Kidney (tissue), 14 donors: ENCODE results near the gene KIF26B. TPM values are rescaled to one million over a fixed set of nuclear protein-coding genes. Genes with fewer than 3 reads are reported as not detected.

Experiments
- DNase-seq, 5 donors: peaks; one replicate each; pipeline ENCODE4 v3.0.0-alpha.2; 2013 to 2020
- FAIRE-seq: peaks from 2 replicates; lab custom pipeline; 2012; peaks lifted over from hg19 to GRCh38; lab: Jason Lieb, UNC
- H3K27ac ChIP-seq, 2 donors: one replicate each; pipeline ENCODE4 v1.7.0; 2013; ENCODE audit warnings: low read depth in 2 of 2, low read length in 2 of 2, inconsistent platforms in 1 of 2
- H3K27me3 ChIP-seq: one replicate; pipeline ENCODE4 v1.7.1; 2013; ENCODE audit warnings: low read length, inconsistent platforms; ENCODE audit not compliant: control insufficient read depth, insufficient read depth
- H3K36me3 ChIP-seq, 3 donors: one replicate each; pipeline versions ENCODE4 v1.7.0 to v1.7.1; 2013; ENCODE audit warnings: low read length in 3 of 3, control low read depth in 1 of 3, inconsistent platforms in 1 of 3; ENCODE audit not compliant: insufficient read depth in 3 of 3, control insufficient read depth in 2 of 3
- H3K4me1 ChIP-seq, 3 donors: one replicate each; pipeline versions ENCODE4 v1.7.0 to v1.7.1; 2013; ENCODE audit warnings: low read length in 3 of 3, inconsistent platforms in 1 of 3, low read depth in 1 of 3; ENCODE audit not compliant: control insufficient read depth in 2 of 3, insufficient read depth in 2 of 3
- H3K4me3 ChIP-seq, 3 donors: one replicate each; pipeline versions ENCODE4 v1.7.0 to v1.8.1; 2013; ENCODE audit warnings: low read length in 3 of 3, control low read depth in 1 of 3, inconsistent platforms in 1 of 3
- H3K9ac ChIP-seq, 3 donors: one replicate each; pipeline versions ENCODE4 v1.7.0 to v1.7.1; 2013; ENCODE audit warnings: low read length in 3 of 3, control low read depth in 1 of 3, inconsistent platforms in 1 of 3
- H3K9me3 ChIP-seq, 3 donors: one replicate each; pipeline versions ENCODE4 v1.7.0 to v1.7.1; 2013; ENCODE audit warnings: low read length in 3 of 3, control low read depth in 1 of 3, inconsistent platforms in 1 of 3; ENCODE audit not compliant: control insufficient read depth in 2 of 3, insufficient read depth in 1 of 3
- intact Hi-C: fragments of 100-400 bp; cut with DNase I; formaldehyde crosslinking; loops from one replicate; pipeline ENCODE4 v1.11.1; 2022
- polyA plus RNA-seq: library from polyadenylated mRNA; stranded (reverse); fragments of 350-450 nt; fragmentation: Illumina TruSeq; extraction: RNeasy Lipid Tissue Mini Kit (QIAGEN cat#74804); gene quantifications from one replicate; pipeline ENCODE4 v1.2.3, GENCODE V29; 2014; ENCODE audit warnings: low read depth, low replicate concordance; ENCODE audit not compliant: insufficient read depth
- total RNA-seq: library from RNA; stranded (reverse); fragmentation: NEBNext Ultra II Directional; extraction: Animal tissue kit (Norgen Biotek cat#: 25700); gene quantifications from one replicate; pipeline ENCODE4 v1.2.1, GENCODE V29; 2021
- TF ChIP-seq, protein P1 (sequence below): IDR thresholded peaks from 3 replicates; pipeline ENCODE4 v1.5.1; 2012; ENCODE audit warnings: mild to moderate bottlenecking, moderate library complexity, borderline replicate concordance; ENCODE audit not compliant: insufficient read depth; ENCODE audit errors: extremely low read depth
- donor health status: control.
- donor health status: control.
- donor health status: control.
- donor health status: control.
- donor health status: control.
- donor health status: DM: yes; HTN: yes; CAD: no.
- donor health status: Normal renal cell carcinoma (clear cell type).

Gene KIF26B
- total and polyA plus RNA-seq, 2 donors from 2014 or later: 0.52 to 10.7 TPM

DNA sequence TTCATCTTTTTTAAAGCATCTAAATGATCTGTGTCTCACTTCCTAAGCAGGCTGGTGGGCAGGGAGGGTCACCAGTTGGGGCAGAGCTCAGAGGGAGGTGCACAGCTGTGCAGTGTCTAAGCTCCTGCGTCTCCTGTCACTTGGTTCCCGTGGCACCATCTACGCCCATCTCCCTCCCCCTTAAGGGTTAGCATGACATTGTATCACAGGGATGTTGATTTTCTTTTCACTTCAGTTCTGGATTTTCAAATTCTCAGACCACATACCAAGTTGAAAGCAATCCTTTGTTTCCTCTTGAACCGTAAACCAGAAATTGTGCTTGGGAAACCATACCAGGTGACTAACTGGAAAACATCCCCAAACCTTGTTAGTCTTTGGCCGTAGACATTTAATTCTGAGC, 187.0 kb downstream of the KIF26B start:
- Histone ChIP-seq H3K27ac (no peak overlapping the region), H3K27me3 (no peaks in the 10 kb centered on the region), H3K4me3 (no peak overlapping the region), H3K9me3 (no peaks in the 10 kb centered on the region), H3K9ac (no peak overlapping the region), H3K4me1 (no peaks in the 10 kb centered on the region), H3K36me3 (no peaks in the 10 kb centered on the region)
- TF ChIP-seq, protein P1, sequence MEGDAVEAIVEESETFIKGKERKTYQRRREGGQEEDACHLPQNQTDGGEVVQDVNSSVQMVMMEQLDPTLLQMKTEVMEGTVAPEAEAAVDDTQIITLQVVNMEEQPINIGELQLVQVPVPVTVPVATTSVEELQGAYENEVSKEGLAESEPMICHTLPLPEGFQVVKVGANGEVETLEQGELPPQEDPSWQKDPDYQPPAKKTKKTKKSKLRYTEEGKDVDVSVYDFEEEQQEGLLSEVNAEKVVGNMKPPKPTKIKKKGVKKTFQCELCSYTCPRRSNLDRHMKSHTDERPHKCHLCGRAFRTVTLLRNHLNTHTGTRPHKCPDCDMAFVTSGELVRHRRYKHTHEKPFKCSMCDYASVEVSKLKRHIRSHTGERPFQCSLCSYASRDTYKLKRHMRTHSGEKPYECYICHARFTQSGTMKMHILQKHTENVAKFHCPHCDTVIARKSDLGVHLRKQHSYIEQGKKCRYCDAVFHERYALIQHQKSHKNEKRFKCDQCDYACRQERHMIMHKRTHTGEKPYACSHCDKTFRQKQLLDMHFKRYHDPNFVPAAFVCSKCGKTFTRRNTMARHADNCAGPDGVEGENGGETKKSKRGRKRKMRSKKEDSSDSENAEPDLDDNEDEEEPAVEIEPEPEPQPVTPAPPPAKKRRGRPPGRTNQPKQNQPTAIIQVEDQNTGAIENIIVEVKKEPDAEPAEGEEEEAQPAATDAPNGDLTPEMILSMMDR: no peak
- intact Hi-C loops: no loop called here
- peak in 1 of 5 donors; percentile 31 for DNase-seq
- FAIRE-seq: no peak

DNA sequence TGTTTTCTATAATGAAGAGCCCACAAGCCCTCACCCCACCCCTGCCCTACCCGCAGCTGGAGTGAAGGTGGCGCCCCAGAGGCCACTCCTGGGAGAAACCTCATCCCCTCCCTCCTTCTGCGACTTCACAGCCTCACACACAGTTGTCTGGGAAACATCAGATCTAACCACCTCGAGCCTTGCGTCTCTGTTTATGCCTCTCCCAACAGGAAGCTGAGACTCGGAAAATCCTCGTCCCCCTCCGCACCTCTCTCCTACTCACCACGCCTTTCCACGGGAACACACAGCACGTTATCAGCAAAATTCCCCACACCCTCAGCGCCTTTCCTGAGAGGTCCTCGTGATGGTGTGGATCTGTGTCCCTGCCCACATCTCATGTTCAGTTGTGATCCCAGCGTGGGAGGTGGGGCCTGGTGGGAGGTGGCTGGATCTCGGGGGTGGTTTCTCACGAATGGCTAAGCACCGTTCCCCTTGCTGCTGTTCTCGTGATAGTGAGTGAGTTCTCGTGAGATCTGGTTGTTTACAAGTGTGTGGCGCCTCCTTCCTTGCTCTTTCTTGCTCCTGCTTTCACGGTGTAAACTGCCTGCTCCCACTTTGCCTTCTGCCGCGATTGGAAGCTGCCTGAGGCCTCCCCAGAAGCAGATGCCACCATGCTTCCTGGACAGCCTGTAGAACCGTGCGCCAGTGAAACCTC, 190.6 kb downstream of the KIF26B start:
- no peaks in the 10 kb centered on the region for H3K27me3 ChIP-seq
- no peak overlapping the region for H3K27ac ChIP-seq
- H3K9me3 ChIP-seq: no peaks in the 10 kb centered on the region
- no peak overlapping the region for H3K9ac ChIP-seq
- H3K4me1 ChIP-seq: no peaks in the 10 kb centered on the region
- no peak overlapping the region for H3K4me3 ChIP-seq
- intact Hi-C loops: no loop called here
- DNase-seq (peak in 1 of 5 donors; percentile 28), FAIRE-seq (no peak)
- TF ChIP-seq, protein P1: no peak
- H3K36me3 ChIP-seq: no peaks in the 10 kb centered on the region

DNA sequence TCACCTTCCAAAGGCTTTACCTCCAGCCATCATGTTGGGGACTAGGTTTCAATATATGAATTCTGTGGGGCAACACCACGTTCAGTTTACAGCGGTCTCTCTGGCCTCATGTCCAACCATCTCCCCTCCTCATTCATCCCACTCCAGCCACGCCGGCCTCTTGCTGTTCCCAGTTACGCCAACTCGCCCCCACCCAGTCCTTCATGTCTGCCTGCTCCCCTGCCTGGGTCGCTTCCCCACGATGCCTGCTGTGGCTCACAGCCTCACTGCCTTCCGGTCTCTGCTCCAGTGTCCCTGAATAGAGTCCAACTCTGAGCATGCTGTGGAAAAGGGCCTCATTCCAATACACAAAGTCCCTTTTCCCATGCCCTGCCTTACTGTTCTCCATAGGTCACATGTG, 193.8 kb downstream of the KIF26B start:
- Histone ChIP-seq H3K9ac (no peak overlapping the region), H3K27ac (no peak overlapping the region), H3K4me1 (no peaks in the 10 kb centered on the region), H3K27me3 (no peaks in the 10 kb centered on the region), H3K9me3 (no peaks in the 10 kb centered on the region), H3K36me3 (no peaks in the 10 kb centered on the region), H3K4me3 (no peak overlapping the region)
- no peak for FAIRE-seq
- DNase-seq: no peak
- TF ChIP-seq, protein P1: no peak
- intact Hi-C loops: no loop called here
